K562 (cell line): ENCODE measurements around the gene UTS2R. TPM values are rescaled to one million over a fixed set of nuclear protein-coding genes. Genes with fewer than 3 reads are reported as not detected.

ENCODE experiments used
- ATAC-seq: fragments of 200-7000 bp; cut with Tn5 transposase; 3 replicates; pipeline ENCODE4 v1.9.1; 2020; ENCODE audit warnings: moderate library complexity
- BruUV-seq: library from RNA; stranded (reverse); fragments of 400-500 nt; replicated peaks from 2 replicates; lab custom pipeline; 2021; lab: Mats Ljungman, UMichigan
- CTCF ChIA-PET: fragments of 300-600 bp; formaldehyde crosslinking; extraction: SDS; loops from one replicate; lab custom pipeline; 2021; ENCODE audit warnings: low intra/inter-chr PET ratio; lab: Yijun Ruan, JAX
- POLR2A ChIA-PET: fragments of 300-600, 350-650 bp; sonication (Branson Sonifier 250); formaldehyde crosslinking; extraction: SDS; loops from one replicate; lab custom pipeline; 2021; ENCODE audit warnings: antibody characterized with exemption, inconsistent platforms; lab: Yijun Ruan, JAX
- DNase-seq, 4 experiments: peaks; one replicate each; pipeline versions ENCODE4 v3.0.0 to v3.0.0-alpha.2; 2011 to 2018; ENCODE audit warnings: low spot score in 3 of 4, mixed read lengths in 3 of 4; ENCODE audit errors: extremely low read depth in 1 of 4
- FAIRE-seq: peaks from 2 replicates; lab custom pipeline; 2011; peaks lifted over from hg19 to GRCh38; lab: Jason Lieb, UNC
- H2AFZ ChIP-seq: 2 replicates; pipeline ENCODE4 v1.6.0; 2011; ENCODE audit warnings: low read depth, low read length, control low read depth, inconsistent platforms
- H3K27ac ChIP-seq: fragments of 200-600 bp; 3 replicates; pipeline ENCODE4 v1.8.0; 2011; ENCODE audit warnings: low read depth, mild to moderate bottlenecking, control low read depth, inconsistent platforms, low read length, moderate library complexity, mixed read lengths; ENCODE audit errors: extremely low read depth
- H3K27me3 ChIP-seq, 2 experiments: fragments of 300-600 bp in 1 of 2; 2 replicates in 1 of 2; 3 replicates in 1 of 2; pipeline versions ENCODE4 v1.6.0 to v1.8.0; 2011; ENCODE audit warnings: inconsistent platforms in 2 of 2, low read length in 2 of 2, mild to moderate bottlenecking in 1 of 2, mixed read lengths in 1 of 2, moderate library complexity in 1 of 2; ENCODE audit not compliant: control insufficient read depth in 2 of 2, insufficient read depth in 2 of 2
- H3K36me3 ChIP-seq: fragments of 300-600 bp; 3 replicates; pipeline ENCODE4 v1.8.0; 2011; ENCODE audit warnings: mild to moderate bottlenecking, low read length, inconsistent platforms; ENCODE audit not compliant: control insufficient read depth, insufficient read depth
- H3K4me1 ChIP-seq, 2 experiments: fragments of 200-600 bp in 1 of 2; replicated peaks in 1 of 2; 2 replicates in 1 of 2; 3 replicates in 1 of 2; pipeline versions ENCODE4 v1.5.1 to v1.8.0; 2011; ENCODE audit warnings: inconsistent platforms in 2 of 2, low read length in 2 of 2, mild to moderate bottlenecking in 1 of 2, mixed read lengths in 1 of 2, moderate library complexity in 1 of 2; ENCODE audit not compliant: control insufficient read depth in 2 of 2, insufficient read depth in 2 of 2
- H3K4me2 ChIP-seq: 2 replicates; pipeline ENCODE4 v1.6.1; 2011; ENCODE audit warnings: low read length, control low read depth, inconsistent platforms, mixed read lengths; ENCODE audit not compliant: insufficient read depth
- H3K4me3 ChIP-seq: fragments of 200-600 bp; sonication (generic), shearing (Covaris generic); 2 replicates; pipeline ENCODE4 v1.5.1; 2016; ENCODE audit warnings: control low read depth, inconsistent platforms
- H3K79me2 ChIP-seq: fragments of 200-600 bp; 3 replicates; pipeline ENCODE4 v1.8.0; 2011; ENCODE audit warnings: low read length, inconsistent platforms; ENCODE audit not compliant: control insufficient read depth, insufficient read depth
- H3K9ac ChIP-seq, 2 experiments: 2 replicates each; pipeline versions ENCODE4 v1.6.0 to v1.6.1; 2011; ENCODE audit warnings: low read depth in 2 of 2, low read length in 2 of 2, control low read depth in 1 of 2, inconsistent platforms in 1 of 2, mild to moderate bottlenecking in 1 of 2, mixed read lengths in 1 of 2; ENCODE audit not compliant: insufficient read depth in 1 of 2
- H3K9me1 ChIP-seq: one replicate; pipeline ENCODE4 v1.6.0; 2011; ENCODE audit warnings: inconsistent platforms, mild to moderate bottlenecking, low read length, moderate library complexity; ENCODE audit not compliant: control insufficient read depth, insufficient read depth
- H3K9me3 ChIP-seq: replicated peaks from 2 replicates; pipeline ENCODE4 v1.5.1; 2011; ENCODE audit warnings: low read depth, low read length, inconsistent platforms; ENCODE audit not compliant: control insufficient read depth, insufficient read depth
- H4K20me1 ChIP-seq: replicated peaks from 2 replicates; pipeline ENCODE4 v1.6.1; 2011; ENCODE audit warnings: low read length, inconsistent platforms, mixed read lengths; ENCODE audit not compliant: control insufficient read depth, insufficient read depth
- CTCFL ChIP-seq: IDR thresholded peaks from 2 replicates; pipeline ENCODE4 v1.6.1; 2011; ENCODE audit warnings: borderline replicate concordance, low read depth, mild to moderate bottlenecking, moderate library complexity, low read length; ENCODE audit not compliant: insufficient read depth, poor library complexity, severe bottlenecking
- E2F8 ChIP-seq: fragments of 450-650 bp; IDR thresholded peaks from 2 replicates; pipeline ENCODE4 v1.7.1; 2018; ENCODE audit warnings: mild to moderate bottlenecking, low read depth; ENCODE audit not compliant: partially characterized antibody
- GTF2F1 ChIP-seq: IDR thresholded peaks from 2 replicates; pipeline ENCODE4 v1.6.1; 2011; ENCODE audit warnings: low read depth, low read length, improper control_type of control experiment
- HLTF ChIP-seq: fragments of 450-650 bp; IDR thresholded peaks from 2 replicates; pipeline ENCODE4 v1.6.1; 2016
- ILK ChIP-seq: fragments of 450-650 bp; IDR thresholded peaks from 2 replicates; pipeline ENCODE4 v1.6.1; 2016; ENCODE audit warnings: missing genetic modification characterization, low read depth, mild to moderate bottlenecking, missing compliant biosample characterization, moderate library complexity, borderline replicate concordance
- MAFG ChIP-seq: fragments of 450-650 bp; conservative IDR thresholded peaks from 2 replicates; pipeline ENCODE4 v1.6.1; 2016; ENCODE audit warnings: missing genetic modification characterization, missing compliant biosample characterization
- MYC ChIP-seq, 2 experiments: fragments of 250-450 bp in 1 of 2; sonication (Bioruptor Pico) in 1 of 2; IDR thresholded peaks; 2 replicates each; pipeline versions ENCODE4 v1.5.1 to v1.6.1; 2012 to 2021; ENCODE audit warnings: low read depth in 2 of 2, borderline replicate concordance in 1 of 2, improper control_type of control experiment in 1 of 2, low read length in 1 of 2, mild to moderate bottlenecking in 1 of 2, moderate library complexity in 1 of 2
- ZFP1 ChIP-seq: fragments of 450-650 bp; formaldehyde crosslinking; IDR thresholded peaks from 2 replicates; pipeline ENCODE4 v1.4.0; 2020; ENCODE audit warnings: mild to moderate bottlenecking, mixed read lengths
- WGBS: fragments of 100-300 bp; shearing (Covaris generic); methylation state at CpG from one replicate; pipeline ENCODE4 v1.1.6; 2016; ENCODE audit warnings: low coverage, mixed read lengths; ENCODE audit not compliant: insufficient coverage; ENCODE audit errors: missing lambda C conversion rate; 5-methylcytosine and 5-hydroxymethylcytosine counted together
- in situ Hi-C: fragments of 300-500 bp; cut with MboI; formaldehyde crosslinking; loops from 4 replicates; pipeline ENCODE4 v1.15.0; 2018; ENCODE audit warnings: inconsistent platforms, mixed read lengths
- intact Hi-C: fragments of 100-400 bp; cut with micrococcal nuclease; formaldehyde crosslinking; loops from 2 replicates; pipeline ENCODE4 v1.14.2; 2022
- polyA plus RNA-seq, 8 experiments: library from polyadenylated mRNA; depleted of rRNA in 4 of 8; stranded (reverse) in 5 of 8; unstranded in 3 of 8; fragments of >200 nt; fragmentation: Nextera tagmentation in 2 of 8; fragmentation: Illumina TruSeq in 1 of 8; extraction: Ambion mirVana in 2 of 8; extraction: Trizol in 1 of 8; gene quantifications; 2 replicates each; pipeline versions ENCODE4 v1.2.1 to v1.2.3, GENCODE V29; 2011 to 2014; ENCODE audit warnings: inconsistent platforms in 1 of 8, missing spikeins in 1 of 8
- total RNA-seq, 7 experiments: library from RNA; depleted of rRNA in 6 of 7; stranded (reverse); fragments of >200 nt in 6 of 7; fragmentation: Illumina TruSeq in 2 of 7; extraction: Trizol in 2 of 7; gene quantifications; 2 replicates each; pipeline versions ENCODE4 v1.2.1 to v1.2.3, GENCODE V29; 2011 to 2021; ENCODE audit warnings: low replicate concordance in 1 of 7

UTS2R gene
- total and polyA plus RNA-seq, 9 of the 15 experiments (the other 6 are each of a cell fraction or from before 2014, with no cell fraction given), result 0.22 TPM; not detected in 8

- no peak for TF ChIP-seq CTCFL
- TF ChIP-seq GTF2F1, result no peak
- TF ChIP-seq MAFG (tag), result no peak
- TF ChIP-seq MYC (IDR thresholded peaks at IDR 0.05; ENCODE audit: low read depth, low read length), result 0 out of 2 replicates have a peak, but pooled peaks have one; percentile 52
- no peak for TF ChIP-seq MYC (CRISPR knock-in tag; IDR thresholded peaks at IDR 0.05; ENCODE audit: borderline replicate concordance, low read depth)
Observed at GRCh38 chr17:82351713-82352488, 19.7 kb upstream of the UTS2R start (continued).

GRCh38 chr17:82353484-82353883, 18.1 kb upstream of the UTS2R start:
- no peaks in the 10 kb centered on the region for H4K20me1 ChIP-seq
- H3K79me2 ChIP-seq, result no peaks in the 10 kb centered on the region
- no peak for FAIRE-seq
- H3K27ac ChIP-seq, result no peak overlapping the region
- no peaks in the 10 kb centered on the region for H3K27me3 ChIP-seq
- TF ChIP-seq ILK (tag), result no peak
- TF ChIP-seq E2F8, result no peak
- no peak for TF ChIP-seq ZFP1 (CRISPR knock-in tag)
- no peak for TF ChIP-seq HLTF
- no peak overlapping the region for H3K4me3 ChIP-seq
- CTCF ChIA-PET, result no interaction called here
- BruUV-seq, result no TSS peak
- intact Hi-C loops, result loop anchor here (5.0 to 10.0 kb wide), 3 partner anchors 141 to 414 kb away; no protein-coding TSS in a partner anchor
- ATAC-seq, result no peak
- POLR2A ChIA-PET, result no interaction called here
- in situ Hi-C loops, result loop anchor here (5.0 kb wide), 2 partner anchors 204 to 429 kb away; no protein-coding TSS in a partner anchor
- H2AFZ ChIP-seq, result no peak overlapping the region
- DNase-seq, result no peak
- peaks cover 11 to 57% of the 10 kb centered on the region in 2 experiments; a peak in 4 of 5 replicates for H3K4me1 ChIP-seq
- H3K9ac ChIP-seq, result peak overlapping the region in 1 of 2 experiments; percentile 57; a peak in 1 of 4 replicates
- H3K9me3 ChIP-seq, result no peaks in the 10 kb centered on the region
- no peaks in the 10 kb centered on the region for H3K36me3 ChIP-seq
- no peaks in the 10 kb centered on the region for H3K9me1 ChIP-seq
- WGBS, result 28% methylated on average over 8 of the region's 8 CpGs
- H3K4me2 ChIP-seq, result no peak overlapping the region
